PC-3 (cell line): ENCODE measurements around the gene ATP5PD.

Experiments
- CTCF ChIP-seq: fragments of 300-600 bp; sonication (generic); conservative IDR thresholded peaks from 2 replicates; pipeline ENCODE4 v1.5.1; 2017; ENCODE audit warnings: antibody characterized with exemption, low read depth, mild to moderate bottlenecking, low read length
- EZH2 ChIP-seq: fragments of 300-600 bp; sonication (generic); IDR thresholded peaks from one replicate; pipeline ENCODE4 v1.6.1; 2017; ENCODE audit warnings: antibody characterized with exemption, mild to moderate bottlenecking, low read length; ENCODE audit not compliant: unreplicated experiment

DNA sequence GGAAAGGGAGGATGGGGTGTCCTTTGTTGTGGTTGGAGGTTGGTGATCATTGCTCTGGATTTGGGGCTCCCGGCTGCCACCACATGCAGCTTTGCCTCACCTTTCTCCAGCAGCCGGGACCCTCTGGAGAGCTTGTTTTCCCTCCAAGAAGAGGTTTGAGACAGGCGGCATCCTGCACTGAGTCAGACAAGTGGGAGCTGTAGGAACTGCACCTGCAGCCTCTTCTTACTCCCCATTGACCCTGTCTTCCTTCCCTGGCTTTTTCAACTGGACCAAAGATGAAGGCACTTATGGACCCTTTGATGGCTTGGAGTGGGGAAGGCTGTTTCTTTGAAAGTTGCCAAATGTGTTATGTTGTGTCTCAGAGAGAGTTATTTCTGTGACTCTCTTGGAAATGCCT is 16.9 kb upstream of the ATP5PD start:
- TF ChIP-seq CTCF (no peak), EZH2 (no peak)
